Measurements from ENCODE around the gene GDI2.
"Not testable (repeated sequence)": the region's sequence is repeated elsewhere in the genome, so short reads cannot be mapped to it uniquely, and the experiment has no call there.

Gene GDI2

DNA sequence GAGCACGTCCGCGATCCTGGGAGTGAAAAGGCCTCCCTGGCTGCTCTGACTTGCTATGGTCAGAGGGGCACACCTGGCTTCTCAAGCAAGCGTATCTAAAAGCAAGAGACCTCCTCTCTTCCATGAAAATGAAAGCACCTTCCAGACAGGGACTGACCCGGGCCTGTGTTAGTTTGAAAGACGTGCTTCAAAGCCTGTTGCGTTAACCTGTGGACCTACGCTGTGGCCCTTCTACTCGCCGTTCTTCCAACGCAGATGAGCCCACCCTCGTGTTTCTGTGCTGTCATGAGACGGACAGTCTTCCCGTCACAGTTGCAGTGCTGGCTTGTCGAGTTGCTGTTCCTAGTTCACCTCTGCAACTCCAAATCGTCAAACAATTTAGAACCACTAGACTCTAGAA, 15.5 kb upstream of the GDI2 start:
- Histone ChIP-seq H3K9me3 (replicated peaks; ENCODE audit: insufficient read depth, low read length) (no peaks in the 10 kb centered on the region), H3K27me3 (replicated peaks; ENCODE audit: insufficient read depth, low read length) (no peaks in the 10 kb centered on the region), H3K79me2 (ENCODE audit: low read length) (no peaks in the 10 kb centered on the region), H3K4me1 (ENCODE audit: low read length) (no peaks in the 10 kb centered on the region), H3K27ac (ENCODE audit: low read length) (no peak overlapping the region), H3K4me3 (ENCODE audit: low read length) (no peak overlapping the region), H3K4me2 (ENCODE audit: low read depth, low read length) (no peak overlapping the region), H4K20me1 (ENCODE audit: insufficient read depth, low read length) (no peaks in the 10 kb centered on the region), H2AFZ (ENCODE audit: low read length) (no peak overlapping the region), H3K9ac (ENCODE audit: low read length) (no peak overlapping the region), H3K9me2 (replicated peaks; ENCODE audit: insufficient read depth, low read length) (no peaks in the 10 kb centered on the region), H3K36me3 (replicated peaks; ENCODE audit: insufficient read depth, low read length) (no peaks in the 10 kb centered on the region), H3F3A (ENCODE audit: insufficient read depth, low read length) (no peaks in the 10 kb centered on the region)
- TF ChIP-seq EZH2phosphoT487 (IDR thresholded peaks at IDR 0.05; ENCODE audit: low read length) (no peak), EZH2 (optimal IDR thresholded peaks at IDR 0.05; ENCODE audit: low read depth, low read length) (no peak)
- TF ChIP-seq, protein P1, sequence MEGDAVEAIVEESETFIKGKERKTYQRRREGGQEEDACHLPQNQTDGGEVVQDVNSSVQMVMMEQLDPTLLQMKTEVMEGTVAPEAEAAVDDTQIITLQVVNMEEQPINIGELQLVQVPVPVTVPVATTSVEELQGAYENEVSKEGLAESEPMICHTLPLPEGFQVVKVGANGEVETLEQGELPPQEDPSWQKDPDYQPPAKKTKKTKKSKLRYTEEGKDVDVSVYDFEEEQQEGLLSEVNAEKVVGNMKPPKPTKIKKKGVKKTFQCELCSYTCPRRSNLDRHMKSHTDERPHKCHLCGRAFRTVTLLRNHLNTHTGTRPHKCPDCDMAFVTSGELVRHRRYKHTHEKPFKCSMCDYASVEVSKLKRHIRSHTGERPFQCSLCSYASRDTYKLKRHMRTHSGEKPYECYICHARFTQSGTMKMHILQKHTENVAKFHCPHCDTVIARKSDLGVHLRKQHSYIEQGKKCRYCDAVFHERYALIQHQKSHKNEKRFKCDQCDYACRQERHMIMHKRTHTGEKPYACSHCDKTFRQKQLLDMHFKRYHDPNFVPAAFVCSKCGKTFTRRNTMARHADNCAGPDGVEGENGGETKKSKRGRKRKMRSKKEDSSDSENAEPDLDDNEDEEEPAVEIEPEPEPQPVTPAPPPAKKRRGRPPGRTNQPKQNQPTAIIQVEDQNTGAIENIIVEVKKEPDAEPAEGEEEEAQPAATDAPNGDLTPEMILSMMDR (IDR thresholded peaks at IDR 0.05; ENCODE audit: low read length): no peak
- DNase-seq: no peak

GRCh38 chr10:5827841-5828240, 14.6 kb upstream of the GDI2 start:
- Histone ChIP-seq H3K9me2 (replicated peaks; ENCODE audit: insufficient read depth, low read length) (no peaks in the 10 kb centered on the region), H3K9me3 (replicated peaks; ENCODE audit: insufficient read depth, low read length) (no peaks in the 10 kb centered on the region), H3K4me3 (ENCODE audit: low read length) (no peak overlapping the region), H3K36me3 (replicated peaks; ENCODE audit: insufficient read depth, low read length) (no peaks in the 10 kb centered on the region), H3F3A (ENCODE audit: insufficient read depth, low read length) (no peaks in the 10 kb centered on the region), H3K4me2 (ENCODE audit: low read depth, low read length) (no peak overlapping the region), H4K20me1 (ENCODE audit: insufficient read depth, low read length) (no peaks in the 10 kb centered on the region), H3K79me2 (ENCODE audit: low read length) (no peaks in the 10 kb centered on the region), H3K4me1 (ENCODE audit: low read length) (no peaks in the 10 kb centered on the region), H3K27me3 (replicated peaks; ENCODE audit: insufficient read depth, low read length) (no peaks in the 10 kb centered on the region), H3K9ac (ENCODE audit: low read length) (no peak overlapping the region), H3K27ac (ENCODE audit: low read length) (no peak overlapping the region), H2AFZ (ENCODE audit: low read length) (no peak overlapping the region)
- DNase-seq: no peak
- TF ChIP-seq, protein P1 (IDR thresholded peaks at IDR 0.05; ENCODE audit: low read length): no peak
- TF ChIP-seq EZH2 (optimal IDR thresholded peaks at IDR 0.05; ENCODE audit: low read depth, low read length): no peak
- no peak for TF ChIP-seq EZH2phosphoT487 (IDR thresholded peaks at IDR 0.05; ENCODE audit: low read length)

DNA sequence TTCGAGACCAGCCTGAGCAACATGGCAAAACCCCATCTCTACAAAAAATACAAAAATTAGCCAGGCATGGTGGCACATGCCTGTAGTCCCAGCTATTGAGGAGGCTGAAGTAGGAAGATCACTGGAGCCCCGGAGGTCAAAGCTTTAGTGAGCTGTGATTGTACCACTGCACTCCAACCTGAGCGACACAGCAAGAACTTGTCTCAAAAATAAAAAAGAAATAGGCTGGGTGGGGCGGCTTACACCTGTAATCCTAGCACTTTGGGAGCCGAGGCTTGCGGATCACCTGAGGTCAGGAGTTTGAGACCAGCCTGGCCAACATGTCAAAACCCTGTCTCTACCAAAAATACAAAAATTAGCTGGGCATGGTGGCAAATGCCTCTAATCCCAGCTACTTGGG, 13.3 kb upstream of the GDI2 start:
- H3K9me3 ChIP-seq (replicated peaks; ENCODE audit: insufficient read depth, low read length); H3K4me3 ChIP-seq (ENCODE audit: low read length); H3K27me3 ChIP-seq (replicated peaks; ENCODE audit: insufficient read depth, low read length); H3K4me2 ChIP-seq (ENCODE audit: low read depth, low read length); H3K4me1 ChIP-seq (ENCODE audit: low read length); H3K79me2 ChIP-seq (ENCODE audit: low read length); H3K36me3 ChIP-seq (replicated peaks; ENCODE audit: insufficient read depth, low read length); H3K9me2 ChIP-seq (replicated peaks; ENCODE audit: insufficient read depth, low read length); H3F3A ChIP-seq (ENCODE audit: insufficient read depth, low read length); H3K9ac ChIP-seq (ENCODE audit: low read length); H2AFZ ChIP-seq (ENCODE audit: low read length); DNase-seq; H3K27ac ChIP-seq (ENCODE audit: low read length); H4K20me1 ChIP-seq (ENCODE audit: insufficient read depth, low read length): not testable (repeated sequence)

DNA sequence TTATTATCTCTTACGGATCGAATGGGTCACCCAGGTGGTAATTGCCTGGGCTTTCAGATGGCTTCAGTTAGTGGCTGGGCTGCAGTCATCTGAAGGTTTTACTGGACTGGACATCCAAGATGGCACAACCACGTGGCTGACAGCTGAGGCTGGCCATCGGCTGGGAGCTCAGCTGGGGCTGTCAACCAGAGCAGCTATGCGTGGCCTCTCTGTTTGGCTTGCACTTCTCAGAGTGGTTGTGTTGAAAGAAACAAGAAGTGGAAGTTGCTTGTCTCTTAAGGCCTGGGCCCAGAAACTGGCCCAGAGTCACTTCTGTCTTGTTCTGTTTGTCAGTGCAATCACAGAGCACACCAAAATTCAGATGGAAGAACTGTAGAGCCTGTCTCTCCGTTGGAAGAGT, 5.7 kb upstream of the GDI2 start:
- H3K27me3 ChIP-seq (replicated peaks; ENCODE audit: insufficient read depth, low read length): no peaks in the 10 kb centered on the region
- H3K36me3 ChIP-seq (replicated peaks; ENCODE audit: insufficient read depth, low read length): no peaks in the 10 kb centered on the region
- no peak overlapping the region for H2AFZ ChIP-seq (ENCODE audit: low read length)
- H3K9me2 ChIP-seq (replicated peaks; ENCODE audit: insufficient read depth, low read length): no peaks in the 10 kb centered on the region
- no peaks in the 10 kb centered on the region for H4K20me1 ChIP-seq (ENCODE audit: insufficient read depth, low read length)
- no peaks in the 10 kb centered on the region for H3K9me3 ChIP-seq (replicated peaks; ENCODE audit: insufficient read depth, low read length)
- DNase-seq: no peak
- peaks cover 20% of the 10 kb centered on the region; the same call in 1 of the 2 replicates for H3F3A ChIP-seq (ENCODE audit: insufficient read depth, low read length)
- TF ChIP-seq EZH2phosphoT487 (IDR thresholded peaks at IDR 0.05; ENCODE audit: low read length) (no peak), EZH2 (optimal IDR thresholded peaks at IDR 0.05; ENCODE audit: low read depth, low read length) (no peak)
- TF ChIP-seq, protein P1 (IDR thresholded peaks at IDR 0.05; ENCODE audit: low read length): no peak
- H3K27ac ChIP-seq (ENCODE audit: low read length): no peak overlapping the region
- no peak overlapping the region for H3K4me2 ChIP-seq (ENCODE audit: low read depth, low read length)
- H3K9ac ChIP-seq (ENCODE audit: low read length): no peak overlapping the region
- H3K4me3 ChIP-seq (ENCODE audit: low read length): no peak overlapping the region
- H3K79me2 ChIP-seq (ENCODE audit: low read length): no peaks in the 10 kb centered on the region
- peaks cover 23% of the 10 kb centered on the region for H3K4me1 ChIP-seq (ENCODE audit: low read length)

Measured in MM.1S (cell line).